OCI-LY7 (cell line): ENCODE results near the gene MAT1A.

Experiments
- CTCF ChIP-seq: fragments of 200-600 bp; sonication (generic); conservative IDR thresholded peaks from 2 replicates; pipeline ENCODE4 v1.5.1; 2014; ENCODE audit warnings: mild to moderate bottlenecking, antibody characterized with exemption, low read length, moderate library complexity, mixed read lengths
- EZH2phosphoT487 ChIP-seq: fragments of 200-600 bp; sonication (generic); IDR thresholded peaks from 2 replicates; pipeline ENCODE4 v1.6.1; 2018; ENCODE audit warnings: low read depth, borderline replicate concordance, mild to moderate bottlenecking, mixed run types, antibody characterized with exemption, low read length, moderate library complexity, mixed read lengths

- TF ChIP-seq CTCF, result no peak
- no peak for TF ChIP-seq EZH2phosphoT487
Measured at GRCh38 chr10:80319318-80319717, 29.9 kb upstream of the MAT1A start.
